ENCODE data around the gene KIF2A.
"Not testable (repeated sequence)": the region's sequence is repeated elsewhere in the genome, so short reads cannot be mapped to it uniquely, and the experiment has no call there.

The KIF2A gene

DNA sequence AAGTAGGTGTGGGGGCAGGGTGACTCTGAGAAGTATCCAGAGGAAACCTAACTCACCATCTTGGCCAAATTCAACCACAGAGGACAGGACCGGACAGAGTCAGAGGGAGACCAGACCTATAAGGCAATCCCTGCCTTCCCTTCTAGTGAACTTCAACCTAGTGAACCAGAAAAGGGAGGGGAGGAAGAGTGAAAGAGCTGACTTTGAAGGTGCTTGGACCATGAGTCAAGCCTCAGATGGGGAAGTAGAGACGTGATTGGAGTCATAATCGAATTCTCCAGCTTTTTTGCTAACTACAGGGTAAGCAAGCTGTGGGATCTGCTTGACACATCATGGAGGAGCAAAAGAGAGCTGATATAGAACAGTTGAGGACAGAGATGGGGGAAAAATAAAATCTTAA, 18.8 kb upstream of the KIF2A start:
- Histone ChIP-seq H3K9me3 (ENCODE audit: control insufficient read depth, low read length) (no peaks in the 10 kb centered on the region), H3K36me3 (ENCODE audit: control insufficient read depth, insufficient read depth, low read length) (no peaks in the 10 kb centered on the region), H3K4me3 (ENCODE audit: low read depth, low read length) (no peak overlapping the region), H3K9ac (no peak overlapping the region), H3K4me2 (ENCODE audit: low read length) (no peak overlapping the region), H3K4me1 (no peaks in the 10 kb centered on the region), H3K27ac (no peak overlapping the region), H3K79me2 (no peaks in the 10 kb centered on the region), H2AFZ (no peak overlapping the region), H3K27me3 (ENCODE audit: control insufficient read depth, insufficient read depth, low read length) (no peaks in the 10 kb centered on the region)
- TF ChIP-seq, protein P1, sequence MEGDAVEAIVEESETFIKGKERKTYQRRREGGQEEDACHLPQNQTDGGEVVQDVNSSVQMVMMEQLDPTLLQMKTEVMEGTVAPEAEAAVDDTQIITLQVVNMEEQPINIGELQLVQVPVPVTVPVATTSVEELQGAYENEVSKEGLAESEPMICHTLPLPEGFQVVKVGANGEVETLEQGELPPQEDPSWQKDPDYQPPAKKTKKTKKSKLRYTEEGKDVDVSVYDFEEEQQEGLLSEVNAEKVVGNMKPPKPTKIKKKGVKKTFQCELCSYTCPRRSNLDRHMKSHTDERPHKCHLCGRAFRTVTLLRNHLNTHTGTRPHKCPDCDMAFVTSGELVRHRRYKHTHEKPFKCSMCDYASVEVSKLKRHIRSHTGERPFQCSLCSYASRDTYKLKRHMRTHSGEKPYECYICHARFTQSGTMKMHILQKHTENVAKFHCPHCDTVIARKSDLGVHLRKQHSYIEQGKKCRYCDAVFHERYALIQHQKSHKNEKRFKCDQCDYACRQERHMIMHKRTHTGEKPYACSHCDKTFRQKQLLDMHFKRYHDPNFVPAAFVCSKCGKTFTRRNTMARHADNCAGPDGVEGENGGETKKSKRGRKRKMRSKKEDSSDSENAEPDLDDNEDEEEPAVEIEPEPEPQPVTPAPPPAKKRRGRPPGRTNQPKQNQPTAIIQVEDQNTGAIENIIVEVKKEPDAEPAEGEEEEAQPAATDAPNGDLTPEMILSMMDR (IDR thresholded peaks at IDR 0.05), result no peak

DNA sequence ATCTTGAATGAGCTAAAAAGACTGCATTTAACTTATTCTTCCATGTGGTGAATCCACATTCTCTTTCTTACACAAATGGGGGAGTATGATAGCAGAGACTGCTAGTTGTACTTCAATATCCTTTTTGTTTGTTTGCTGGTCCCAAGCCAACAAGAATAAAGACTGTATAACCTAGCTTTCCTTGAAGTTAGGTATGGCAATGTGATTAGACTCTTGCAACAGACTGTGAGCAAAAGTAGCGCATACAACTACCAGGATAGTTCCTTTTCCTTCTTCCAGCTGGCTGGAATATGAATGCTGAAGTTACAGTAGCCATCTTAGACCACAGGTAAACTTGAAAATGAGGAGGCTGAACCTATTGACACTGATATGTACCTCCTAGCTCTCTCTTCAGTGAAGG, 17.9 kb upstream of the KIF2A start:
- no peak overlapping the region for H2AFZ ChIP-seq
- H3K9me3 ChIP-seq (ENCODE audit: control insufficient read depth, low read length), result no peaks in the 10 kb centered on the region
- TF ChIP-seq, protein P1 (IDR thresholded peaks at IDR 0.05), result no peak
- no peak overlapping the region for H3K4me2 ChIP-seq (ENCODE audit: low read length)
- H3K4me3 ChIP-seq (ENCODE audit: low read depth, low read length), result no peak overlapping the region
- H3K27me3 ChIP-seq (ENCODE audit: control insufficient read depth, insufficient read depth, low read length), result no peaks in the 10 kb centered on the region
- H3K36me3 ChIP-seq (ENCODE audit: control insufficient read depth, insufficient read depth, low read length), result no peaks in the 10 kb centered on the region
- no peaks in the 10 kb centered on the region for H3K4me1 ChIP-seq
- no peaks in the 10 kb centered on the region for H3K79me2 ChIP-seq
- no peak overlapping the region for H3K9ac ChIP-seq
- H3K27ac ChIP-seq, result no peak overlapping the region

DNA sequence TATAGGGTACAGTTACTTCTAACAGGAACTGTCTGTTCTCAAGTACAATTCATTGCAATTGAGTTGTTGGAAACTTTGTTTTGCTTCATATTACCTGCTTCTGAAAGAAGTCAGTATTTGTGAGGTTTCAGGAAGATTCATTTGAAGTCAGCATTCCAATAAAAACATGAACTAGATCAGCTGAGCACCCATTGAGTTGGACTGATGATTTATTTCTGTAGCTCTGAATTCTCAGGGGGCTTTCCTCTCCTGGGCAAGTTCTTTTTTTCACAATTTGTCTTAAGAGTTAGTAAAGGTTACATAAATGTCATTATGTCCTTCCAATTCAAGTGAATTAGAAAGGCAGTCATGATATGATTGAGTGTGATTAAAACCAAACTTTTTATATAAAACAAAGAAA, 16.2 kb upstream of the KIF2A start:
- no peaks in the 10 kb centered on the region for H3K9me3 ChIP-seq (ENCODE audit: control insufficient read depth, low read length)
- no peak overlapping the region for H3K27ac ChIP-seq
- no peak overlapping the region for H3K4me2 ChIP-seq (ENCODE audit: low read length)
- no peaks in the 10 kb centered on the region for H3K27me3 ChIP-seq (ENCODE audit: control insufficient read depth, insufficient read depth, low read length)
- H2AFZ ChIP-seq, result no peak overlapping the region
- H3K79me2 ChIP-seq, result no peaks in the 10 kb centered on the region
- TF ChIP-seq, protein P1 (IDR thresholded peaks at IDR 0.05), result no peak
- H3K36me3 ChIP-seq (ENCODE audit: control insufficient read depth, insufficient read depth, low read length), result no peaks in the 10 kb centered on the region
- H3K4me1 ChIP-seq, result no peaks in the 10 kb centered on the region
- no peak overlapping the region for H3K9ac ChIP-seq
- H3K4me3 ChIP-seq (ENCODE audit: low read depth, low read length), result no peak overlapping the region

DNA sequence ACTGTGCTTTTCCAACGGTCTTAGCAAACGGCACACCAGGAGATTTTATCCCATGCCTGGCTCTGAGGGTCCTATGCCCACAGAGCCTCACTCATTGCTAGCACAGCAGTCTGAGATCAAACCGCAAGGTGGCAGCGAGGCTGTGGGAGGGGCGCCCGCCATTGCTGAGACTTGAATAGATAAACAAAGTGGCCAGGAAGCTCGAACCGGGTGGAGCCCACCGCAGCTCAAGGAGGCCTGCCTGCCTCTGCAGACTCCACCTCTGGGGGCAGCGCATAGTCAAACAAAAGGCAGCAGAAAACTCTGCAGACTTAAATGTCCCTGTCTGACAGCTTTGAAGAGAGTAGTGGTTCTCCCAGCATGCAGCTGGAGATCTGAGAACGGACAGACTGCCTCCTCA, 14.2 kb upstream of the KIF2A start:
- not testable (repeated sequence) for H3K4me1 ChIP-seq; H3K79me2 ChIP-seq; H3K9ac ChIP-seq; H2AFZ ChIP-seq; H3K4me3 ChIP-seq (ENCODE audit: low read depth, low read length); H3K36me3 ChIP-seq (ENCODE audit: control insufficient read depth, insufficient read depth, low read length); H3K9me3 ChIP-seq (ENCODE audit: control insufficient read depth, low read length); H3K4me2 ChIP-seq (ENCODE audit: low read length); H3K27ac ChIP-seq; H3K27me3 ChIP-seq (ENCODE audit: control insufficient read depth, insufficient read depth, low read length)

DNA sequence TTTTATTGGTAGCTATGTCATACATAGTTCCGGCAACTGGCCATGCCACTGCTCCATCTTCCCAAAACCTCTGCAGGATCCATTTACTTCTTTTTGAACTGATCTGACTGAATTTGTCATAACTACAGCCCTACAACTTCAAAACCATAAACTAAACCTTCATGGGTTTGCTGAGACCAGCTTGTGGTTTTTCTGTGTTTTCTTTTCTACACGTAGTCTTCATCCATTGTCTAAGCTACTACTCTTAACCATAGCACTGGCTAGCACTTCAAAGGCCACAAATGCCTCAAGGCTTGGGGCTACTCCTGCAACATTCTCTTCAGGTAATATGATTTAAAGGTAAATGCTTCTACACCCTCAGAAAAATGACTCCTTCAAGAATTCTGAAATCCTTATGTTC, 9.0 kb upstream of the KIF2A start:
- TF ChIP-seq, protein P1 (IDR thresholded peaks at IDR 0.05), result no peak
- no peaks in the 10 kb centered on the region for H3K27me3 ChIP-seq (ENCODE audit: control insufficient read depth, insufficient read depth, low read length)
- H3K4me2 ChIP-seq (ENCODE audit: low read length), result no peak overlapping the region
- H3K79me2 ChIP-seq, result no peaks in the 10 kb centered on the region
- H3K9me3 ChIP-seq (ENCODE audit: control insufficient read depth, low read length), result no peaks in the 10 kb centered on the region
- no peaks in the 10 kb centered on the region for H3K4me1 ChIP-seq
- H2AFZ ChIP-seq, result no peak overlapping the region
- no peak overlapping the region for H3K27ac ChIP-seq
- no peak overlapping the region for H3K9ac ChIP-seq
- H3K4me3 ChIP-seq (ENCODE audit: low read depth, low read length), result no peak overlapping the region
- no peaks in the 10 kb centered on the region for H3K36me3 ChIP-seq (ENCODE audit: control insufficient read depth, insufficient read depth, low read length)
